ENCODE data around the gene SPTLC2. TPM values are rescaled to one million over a fixed set of nuclear protein-coding genes. Genes with fewer than 3 reads are reported as not detected.
"Not testable (repeated sequence)": the region's sequence is repeated elsewhere in the genome, so short reads cannot be mapped to it uniquely, and the experiment has no call there.

SPTLC2 gene
- total RNA-seq, 1 experiment from 2014 or later, result 15.8 TPM

GRCh38 chr14:77543240-77543551 lies 73.2 kb downstream of the SPTLC2 start:
- no peak overlapping the region for H3K4me3 Mint-ChIP-seq (ENCODE audit: unreplicated experiment)
- no peaks in the 10 kb centered on the region for H3K27me3 Mint-ChIP-seq (ENCODE audit: insufficient read depth, unreplicated experiment)
- peaks cover 35% of the 10 kb centered on the region for H3K36me3 Mint-ChIP-seq (ENCODE audit: insufficient read depth, unreplicated experiment)
- H3K9me3 Mint-ChIP-seq (ENCODE audit: unreplicated experiment), result no peaks in the 10 kb centered on the region
- ChIA-PET POLR2A (no interaction called here), CTCF (interaction anchor here (0.6 to 3.7 kb wide), 4 partner anchors 8 to 1199 kb away, joined by 3 to 15 read pairs (median 6); no protein-coding TSS in a partner anchor)
- TF ChIP-seq, protein P1, sequence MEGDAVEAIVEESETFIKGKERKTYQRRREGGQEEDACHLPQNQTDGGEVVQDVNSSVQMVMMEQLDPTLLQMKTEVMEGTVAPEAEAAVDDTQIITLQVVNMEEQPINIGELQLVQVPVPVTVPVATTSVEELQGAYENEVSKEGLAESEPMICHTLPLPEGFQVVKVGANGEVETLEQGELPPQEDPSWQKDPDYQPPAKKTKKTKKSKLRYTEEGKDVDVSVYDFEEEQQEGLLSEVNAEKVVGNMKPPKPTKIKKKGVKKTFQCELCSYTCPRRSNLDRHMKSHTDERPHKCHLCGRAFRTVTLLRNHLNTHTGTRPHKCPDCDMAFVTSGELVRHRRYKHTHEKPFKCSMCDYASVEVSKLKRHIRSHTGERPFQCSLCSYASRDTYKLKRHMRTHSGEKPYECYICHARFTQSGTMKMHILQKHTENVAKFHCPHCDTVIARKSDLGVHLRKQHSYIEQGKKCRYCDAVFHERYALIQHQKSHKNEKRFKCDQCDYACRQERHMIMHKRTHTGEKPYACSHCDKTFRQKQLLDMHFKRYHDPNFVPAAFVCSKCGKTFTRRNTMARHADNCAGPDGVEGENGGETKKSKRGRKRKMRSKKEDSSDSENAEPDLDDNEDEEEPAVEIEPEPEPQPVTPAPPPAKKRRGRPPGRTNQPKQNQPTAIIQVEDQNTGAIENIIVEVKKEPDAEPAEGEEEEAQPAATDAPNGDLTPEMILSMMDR (IDR thresholded peaks at IDR 0.05; ENCODE audit: unreplicated experiment), result no peak
- intact Hi-C loops (cut with micrococcal nuclease), result no loop called here
- BruUV-seq (replicated peaks), result no TSS peak
- no peaks in the 10 kb centered on the region for H3K4me1 Mint-ChIP-seq (ENCODE audit: insufficient read depth, unreplicated experiment)
- DNase-seq (ENCODE audit: unreplicated experiment), result no peak
- no peak overlapping the region for H3K27ac Mint-ChIP-seq (ENCODE audit: low read depth, unreplicated experiment)

DNA sequence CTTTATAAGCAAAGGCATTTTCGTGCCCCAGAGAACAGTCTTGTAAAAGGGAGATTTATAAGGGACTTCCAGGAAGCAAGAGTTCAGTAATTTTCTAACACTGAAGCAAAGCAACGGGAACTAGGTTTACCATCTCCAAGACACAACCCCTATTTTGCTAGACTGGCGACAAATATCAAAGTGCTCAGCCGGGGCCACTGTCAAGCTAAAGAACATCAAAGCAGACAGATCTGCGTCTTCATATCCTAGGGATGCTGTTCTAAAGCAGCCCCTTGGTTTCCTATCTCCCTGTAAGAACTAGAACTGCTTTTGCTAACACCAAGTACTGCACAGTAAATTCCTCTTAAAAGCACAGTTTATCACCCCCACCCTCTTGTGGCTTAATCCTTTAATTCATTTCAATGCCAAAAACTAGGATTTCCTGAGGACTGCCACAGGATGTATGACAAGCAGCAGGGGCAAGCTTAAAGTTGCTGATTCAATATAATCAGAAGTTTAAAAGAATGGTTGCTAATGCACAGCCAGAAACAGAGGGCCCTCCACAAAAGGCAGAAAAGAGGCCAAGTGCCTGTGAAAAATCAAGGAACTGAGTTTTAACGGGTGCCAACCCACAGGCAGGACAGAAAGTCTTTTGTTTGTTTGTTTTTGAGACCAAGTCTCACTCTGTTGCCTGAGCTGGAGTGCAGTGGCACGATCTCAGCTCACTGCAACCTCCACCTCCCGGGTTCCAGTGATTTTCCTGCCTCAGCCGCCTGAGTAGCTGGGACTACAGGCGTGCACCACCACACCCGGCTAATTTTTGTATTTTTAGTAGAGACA lies 73.8 kb downstream of the SPTLC2 start:
- peaks cover 30% of the 10 kb centered on the region for H3K36me3 Mint-ChIP-seq (ENCODE audit: insufficient read depth, unreplicated experiment)
- TF ChIP-seq, protein P1 (IDR thresholded peaks at IDR 0.05; ENCODE audit: unreplicated experiment), result no peak
- H3K27me3 Mint-ChIP-seq (ENCODE audit: insufficient read depth, unreplicated experiment), result no peaks in the 10 kb centered on the region
- no peaks in the 10 kb centered on the region for H3K9me3 Mint-ChIP-seq (ENCODE audit: unreplicated experiment)
- intact Hi-C loops (cut with micrococcal nuclease), result no loop called here
- BruUV-seq (replicated peaks), result no TSS peak
- CTCF ChIA-PET, result interaction anchor here (0.6 to 3.7 kb wide), 4 partner anchors 9 to 245 kb away, joined by 3 to 15 read pairs (median 6); no protein-coding TSS in a partner anchor
- H3K4me3 Mint-ChIP-seq (ENCODE audit: unreplicated experiment), result no peak overlapping the region
- POLR2A ChIA-PET, result no interaction called here
- DNase-seq (ENCODE audit: unreplicated experiment), result no peak
- no peak overlapping the region for H3K27ac Mint-ChIP-seq (ENCODE audit: low read depth, unreplicated experiment)
- H3K4me1 Mint-ChIP-seq (ENCODE audit: insufficient read depth, unreplicated experiment), result no peaks in the 10 kb centered on the region

DNA sequence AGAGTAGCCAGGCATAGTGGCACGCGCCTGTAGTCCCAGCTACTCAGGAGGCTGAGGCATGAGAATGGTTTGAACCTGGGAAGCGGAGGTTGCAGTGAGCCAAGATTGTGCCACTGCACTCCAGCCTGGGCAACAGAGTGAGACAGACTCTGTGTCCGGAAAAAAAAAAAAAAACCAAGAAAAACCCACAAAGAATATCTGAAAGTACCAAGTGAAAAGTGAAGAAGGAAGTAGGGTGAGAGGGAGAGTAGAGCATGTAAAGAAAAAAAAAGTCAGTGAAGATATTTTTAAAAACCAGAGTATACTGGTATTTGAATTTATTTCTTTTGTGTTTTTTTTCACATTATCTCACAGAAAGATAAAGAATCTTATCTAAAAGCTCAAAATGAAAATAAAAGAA lies 74.5 kb downstream of the SPTLC2 start:
- no peak overlapping the region for H3K27ac Mint-ChIP-seq (ENCODE audit: low read depth, unreplicated experiment)
- H3K27me3 Mint-ChIP-seq (ENCODE audit: insufficient read depth, unreplicated experiment), result no peaks in the 10 kb centered on the region
- H3K9me3 Mint-ChIP-seq (ENCODE audit: unreplicated experiment), result no peaks in the 10 kb centered on the region
- POLR2A ChIA-PET, result interaction anchor here (0.5 kb wide), 1 partner anchor 427 kb away, joined by 3 read pairs; no protein-coding TSS in a partner anchor
- H3K36me3 Mint-ChIP-seq (ENCODE audit: insufficient read depth, unreplicated experiment), result peaks cover 24% of the 10 kb centered on the region
- CTCF ChIA-PET, result interaction anchor here (0.6 to 3.7 kb wide), 3 partner anchors 10 to 244 kb away, joined by 3 to 15 read pairs (median 8); no protein-coding TSS in a partner anchor
- intact Hi-C loops (cut with micrococcal nuclease), result no loop called here
- no TSS peak for BruUV-seq (replicated peaks)
- no peaks in the 10 kb centered on the region for H3K4me1 Mint-ChIP-seq (ENCODE audit: insufficient read depth, unreplicated experiment)
- H3K4me3 Mint-ChIP-seq (ENCODE audit: unreplicated experiment), result no peak overlapping the region
- DNase-seq (ENCODE audit: unreplicated experiment), result no peak
- TF ChIP-seq, protein P1 (IDR thresholded peaks at IDR 0.05; ENCODE audit: unreplicated experiment), result no peak

DNA sequence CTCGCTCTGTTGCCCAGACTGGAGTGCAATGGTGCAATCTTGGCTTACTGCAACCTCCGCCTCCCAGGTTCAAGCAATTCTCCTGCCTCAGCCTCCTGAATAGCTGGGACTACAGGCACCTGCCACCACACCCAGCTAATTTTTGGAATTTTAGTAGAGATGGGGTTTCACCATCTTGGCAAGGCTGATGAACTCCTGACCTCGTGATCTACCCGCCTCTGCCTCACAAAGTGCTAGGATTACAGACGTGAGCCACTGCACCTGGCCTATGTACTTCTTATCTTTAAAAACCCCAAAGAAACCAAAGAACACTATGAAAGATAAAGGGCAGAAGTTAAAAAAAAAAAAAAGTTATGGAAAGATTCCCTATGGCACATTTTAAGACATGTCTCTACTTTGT lies 79.5 kb downstream of the SPTLC2 start:
- H3K36me3 Mint-ChIP-seq (ENCODE audit: insufficient read depth, unreplicated experiment); H3K27me3 Mint-ChIP-seq (ENCODE audit: insufficient read depth, unreplicated experiment); POLR2A ChIA-PET; H3K9me3 Mint-ChIP-seq (ENCODE audit: unreplicated experiment); H3K27ac Mint-ChIP-seq (ENCODE audit: low read depth, unreplicated experiment); intact Hi-C loops (cut with micrococcal nuclease); DNase-seq (ENCODE audit: unreplicated experiment); H3K4me1 Mint-ChIP-seq (ENCODE audit: insufficient read depth, unreplicated experiment); H3K4me3 Mint-ChIP-seq (ENCODE audit: unreplicated experiment); BruUV-seq (replicated peaks): not testable (repeated sequence)
- CTCF ChIA-PET, result interaction anchor here (2.7 kb wide), 1 partner anchor 15 kb away, joined by 12 read pairs; no protein-coding TSS in a partner anchor

All from MCF 10A (cell line).